ENCODE results near the gene SNX15.

The SNX15 gene

GRCh38 chr11:65083134-65083833 is 56.0 kb downstream of the SNX15 start:
- in situ Hi-C loops (cut with MboI; ENCODE audit: low sequenced_read_pairs) = no loop called here

- in situ Hi-C loops (cut with MboI; ENCODE audit: low sequenced_read_pairs) = no loop called here
Measured at GRCh38 chr11:65083834-65084597, 56.8 kb downstream of the SNX15 start, which contains the start of the genes CDCA5 and ZFPL1. CDCA5 (minus strand) TSS chr11:65084040; CDS start chr11:65083978, 62 bp downstream. ZFPL1 (plus strand) TSS chr11:65084222; CDS start chr11:65084699, 477 bp downstream.

GRCh38 chr11:65084598-65085375 is 57.5 kb downstream of the SNX15 start:
- in situ Hi-C loops (cut with MboI; ENCODE audit: low sequenced_read_pairs) = no loop called here

GRCh38 chr11:65085446-65085845 is 58.2 kb downstream of the SNX15 start:
- in situ Hi-C loops (cut with MboI; ENCODE audit: low sequenced_read_pairs) = no loop called here

- in situ Hi-C loops (cut with MboI; ENCODE audit: low sequenced_read_pairs) = no loop called here
Measured at GRCh38 chr11:65086809-65087208, 59.6 kb downstream of the SNX15 start.

GRCh38 chr11:65087216-65087615 is 60.0 kb downstream of the SNX15 start:
- in situ Hi-C loops (cut with MboI; ENCODE audit: low sequenced_read_pairs) = no loop called here

- in situ Hi-C loops (cut with MboI; ENCODE audit: low sequenced_read_pairs) = no loop called here
Measured at GRCh38 chr11:65087827-65088226, 60.6 kb downstream of the SNX15 start.

GRCh38 chr11:65089621-65090020 is 62.4 kb downstream of the SNX15 start:
- in situ Hi-C loops (cut with MboI; ENCODE audit: low sequenced_read_pairs) = no loop called here

All from HL-60/S4 treated with retinoic acid at 250 ng/mL for 4 days and 3 days (cell line).